Skeletal muscle satellite cell (primary cell): ENCODE data around the gene MRPL24.
"Not testable (repeated sequence)": the region's sequence is repeated elsewhere in the genome, so short reads cannot be mapped to it uniquely, and the experiment has no call there.

Experiments
- H3K27me3 ChIP-seq: 2 replicates; pipeline ENCODE4 v1.7.0; 2013; ENCODE audit warnings: low read length; ENCODE audit not compliant: control insufficient read depth, insufficient read depth
- H3K36me3 ChIP-seq: 2 replicates; pipeline ENCODE4 v1.7.0; 2013; ENCODE audit warnings: mild to moderate bottlenecking, control low read depth, low read length; ENCODE audit not compliant: insufficient read depth
- H3K4me1 ChIP-seq: 2 replicates; pipeline ENCODE4 v1.7.0; 2013; ENCODE audit warnings: low read length; ENCODE audit not compliant: control insufficient read depth, insufficient read depth
- H3K4me2 ChIP-seq: 2 replicates; pipeline ENCODE4 v1.7.0; 2013; ENCODE audit warnings: mild to moderate bottlenecking, low read length
- H3K4me3 ChIP-seq: 2 replicates; pipeline ENCODE4 v1.7.0; 2013; ENCODE audit warnings: low read length
- H3K9ac ChIP-seq: 2 replicates; pipeline ENCODE4 v1.7.0; 2013; ENCODE audit warnings: mild to moderate bottlenecking, low read depth, low read length, moderate library complexity
- H3K9me3 ChIP-seq: replicated peaks from 2 replicates; pipeline ENCODE4 v1.7.0; 2013; ENCODE audit warnings: mild to moderate bottlenecking, control low read depth, low read length

Gene MRPL24

GRCh38 chr1:156772222-156772621 lies 31.3 kb upstream of the MRPL24 start:
- Histone ChIP-seq H3K9ac (no peak overlapping the region), H3K9me3 (no peaks in the 10 kb centered on the region), H3K4me1 (peaks cover 9% of the 10 kb centered on the region), H3K4me3 (no peak overlapping the region), H3K4me2 (no peak overlapping the region), H3K27me3 (no peaks in the 10 kb centered on the region), H3K36me3 (peaks cover 14% of the 10 kb centered on the region)

DNA sequence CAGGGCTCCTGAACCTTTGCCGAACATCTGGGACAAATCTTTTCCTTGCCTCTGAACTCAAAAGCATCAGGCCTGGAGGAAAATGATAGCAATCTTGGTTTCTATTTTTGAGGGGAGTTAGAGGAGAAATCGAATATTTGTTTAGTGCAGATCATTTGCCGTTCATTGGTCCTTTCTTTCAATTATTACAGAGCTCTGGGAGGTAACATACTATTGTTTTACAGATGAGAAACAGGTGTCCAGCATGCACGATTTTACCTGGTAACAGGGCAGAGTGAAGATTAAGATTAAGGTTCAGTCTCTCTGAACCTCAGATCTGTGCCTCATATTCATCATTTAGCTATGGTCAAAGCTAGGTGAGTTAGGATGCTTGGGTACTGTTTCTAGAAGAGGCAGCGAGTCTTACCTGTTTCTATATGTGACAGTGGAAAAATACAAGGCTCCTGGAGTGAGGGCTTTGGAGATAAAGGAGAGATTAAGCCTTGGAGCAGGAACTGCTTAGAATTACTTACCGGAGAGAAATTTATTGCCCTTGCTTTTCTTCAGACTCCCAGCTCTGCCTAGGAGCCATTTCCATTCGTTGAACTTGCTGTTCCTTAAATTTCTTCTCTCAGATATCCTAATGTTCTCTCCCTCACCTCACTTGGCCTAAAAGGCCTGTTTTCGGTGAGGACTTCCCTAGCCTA lies 27.9 kb upstream of the MRPL24 start:
- Histone ChIP-seq H3K9me3 (no peaks in the 10 kb centered on the region), H3K4me3 (peak overlapping the region; percentile 83), H3K27me3 (no peaks in the 10 kb centered on the region), H3K4me1 (peaks cover 19% of the 10 kb centered on the region), H3K9ac (peak overlapping the region; percentile 94), H3K4me2 (peak overlapping the region; percentile 91), H3K36me3 (peaks cover 14% of the 10 kb centered on the region)

- H3K36me3 ChIP-seq, result peaks cover 11% of the 10 kb centered on the region
- H3K9ac ChIP-seq, result peak overlapping the region; percentile 94
- peak overlapping the region; percentile 91 for H3K4me2 ChIP-seq
- no peaks in the 10 kb centered on the region for H3K27me3 ChIP-seq
- H3K4me3 ChIP-seq, result peak overlapping the region; percentile 83
- no peaks in the 10 kb centered on the region for H3K9me3 ChIP-seq
- peaks cover 19% of the 10 kb centered on the region for H3K4me1 ChIP-seq
Measured at GRCh38 chr1:156767879-156768604, 27.2 kb upstream of the MRPL24 start.

DNA sequence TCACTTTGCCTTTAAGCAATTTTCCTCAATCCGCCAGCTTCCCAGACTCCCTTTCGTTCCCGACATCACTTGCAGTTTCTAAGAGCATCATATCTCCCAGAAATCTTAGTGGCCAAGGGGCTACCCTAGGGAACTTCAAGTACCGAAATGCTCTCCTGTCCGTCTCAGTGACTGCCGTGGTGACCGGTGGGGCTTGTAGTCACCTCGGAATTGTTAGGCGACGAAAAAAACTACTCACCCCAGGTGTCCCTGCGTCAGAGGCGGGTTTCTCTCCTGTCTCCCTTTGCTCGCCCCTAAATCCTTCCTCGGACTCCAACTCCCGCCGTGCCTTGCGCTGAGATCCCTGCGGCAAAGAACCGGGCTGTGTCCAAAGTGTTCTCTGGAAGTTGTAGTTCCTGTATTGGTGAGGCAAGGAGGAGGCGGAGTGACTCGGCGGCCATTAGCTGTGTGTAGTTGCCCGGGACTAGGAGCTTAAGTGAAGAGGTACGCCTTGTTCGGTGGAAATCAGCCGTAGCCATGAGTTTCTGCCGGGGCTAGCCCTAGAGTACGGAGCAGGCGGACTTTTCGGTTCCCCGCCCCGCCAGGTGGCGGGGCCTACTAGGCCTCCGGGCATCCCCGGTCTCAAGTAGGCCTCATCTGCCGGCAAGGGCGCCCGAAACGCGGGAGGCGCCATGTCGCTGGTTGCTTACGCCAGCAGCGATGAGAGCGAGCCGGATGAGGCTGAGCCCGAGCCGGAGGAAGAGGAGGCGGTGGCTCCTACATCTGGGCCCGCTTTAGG lies 26.4 kb upstream of the MRPL24 start, which contains the start of gene PRCC:
Gene PRCC (plus strand): TSS at position 435 of the 778 bp plus-strand sequence. CDS start 237 bp downstream, at position 672.
- Histone ChIP-seq H3K4me2 (peak within 1 kb of the TSS; percentile 97), H3K36me3 (peaks cover 11% of the 10 kb centered on the region), H3K4me1 (peaks cover 19% of the 10 kb centered on the region), H3K4me3 (peak within 1 kb of the TSS; percentile 83), H3K9me3 (no peaks in the 10 kb centered on the region), H3K9ac (peak within 1 kb of the TSS; percentile 94), H3K27me3 (no peaks in the 10 kb centered on the region)

DNA sequence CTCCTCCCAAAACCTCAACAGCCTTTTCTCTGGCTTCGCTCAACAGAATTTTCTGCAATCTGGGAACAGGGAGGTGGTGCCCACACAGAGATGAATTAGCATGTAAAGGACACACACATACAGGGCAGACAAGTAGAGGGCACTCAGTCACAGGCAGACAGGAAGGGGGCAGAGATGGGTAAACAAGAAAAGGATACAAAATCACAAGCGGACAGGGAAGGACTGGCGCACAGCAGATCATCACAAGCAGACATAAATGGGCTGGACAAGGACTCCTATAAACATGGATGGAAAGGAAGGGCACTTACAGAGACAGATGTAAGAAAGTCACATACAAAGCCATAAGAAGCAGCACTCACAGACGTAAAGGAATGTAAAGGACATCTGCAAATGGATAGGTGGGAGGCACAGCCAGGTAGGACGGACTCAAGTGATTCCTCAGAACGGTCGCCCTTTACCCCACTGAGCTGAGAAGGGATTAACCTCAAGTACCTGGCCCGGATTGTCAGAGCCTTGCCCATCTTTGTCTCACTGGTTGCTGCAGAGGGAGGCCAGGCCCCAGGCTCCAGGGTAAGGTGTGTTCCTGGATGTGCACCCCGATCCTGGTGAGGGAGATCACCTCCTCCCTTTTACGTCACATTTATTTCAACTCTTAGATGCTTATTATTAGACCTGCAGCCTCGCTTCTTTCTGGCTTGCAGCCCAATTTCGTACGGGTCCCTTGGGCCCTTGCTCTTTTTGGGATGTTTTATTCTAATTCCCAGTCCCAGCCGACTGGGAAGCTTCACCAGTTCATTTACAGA lies 25.6 kb upstream of the MRPL24 start:
- peak overlapping the region; percentile 86 for H3K9ac ChIP-seq
- H3K4me1 ChIP-seq, result peaks cover 19% of the 10 kb centered on the region
- H3K27me3 ChIP-seq, result no peaks in the 10 kb centered on the region
- H3K4me3 ChIP-seq, result peak overlapping the region; percentile 79
- H3K36me3 ChIP-seq, result peaks cover 11% of the 10 kb centered on the region
- peak overlapping the region; percentile 97 for H3K4me2 ChIP-seq
- H3K9me3 ChIP-seq, result no peaks in the 10 kb centered on the region

DNA sequence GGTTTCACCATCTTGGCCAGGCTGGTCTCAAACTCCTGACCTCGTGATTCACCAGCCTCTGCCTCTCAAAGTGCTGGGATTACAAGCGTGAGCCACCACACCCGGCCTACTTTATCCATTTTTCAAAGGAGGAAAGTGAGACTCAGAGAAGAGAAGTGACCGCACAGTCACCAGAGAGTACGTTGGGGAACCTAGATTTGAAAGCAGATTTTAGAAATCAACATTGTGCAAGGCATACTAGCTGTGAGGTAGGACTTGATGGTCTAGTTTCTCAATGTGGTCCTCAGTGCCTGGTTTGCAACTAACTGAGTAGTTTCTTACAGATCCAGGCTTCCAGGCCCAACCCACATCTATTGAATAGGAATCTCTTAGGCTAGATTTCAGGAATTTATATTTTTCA lies 24.8 kb upstream of the MRPL24 start:
- Histone ChIP-seq H3K4me2 (peak overlapping the region; percentile 97), H3K27me3 (no peaks in the 10 kb centered on the region), H3K9ac (peak overlapping the region; percentile 86), H3K9me3 (no peaks in the 10 kb centered on the region), H3K4me3 (peak overlapping the region; percentile 79), H3K36me3 (peaks cover 3% of the 10 kb centered on the region), H3K4me1 (peaks cover 19% of the 10 kb centered on the region)

GRCh38 chr1:156765136-156765535 lies 24.2 kb upstream of the MRPL24 start:
- not testable (repeated sequence) for H3K4me3 ChIP-seq, H3K9ac ChIP-seq, H3K27me3 ChIP-seq, H3K4me2 ChIP-seq, H3K9me3 ChIP-seq, H3K36me3 ChIP-seq
- H3K4me1 ChIP-seq, result peaks cover 19% of the 10 kb centered on the region

DNA sequence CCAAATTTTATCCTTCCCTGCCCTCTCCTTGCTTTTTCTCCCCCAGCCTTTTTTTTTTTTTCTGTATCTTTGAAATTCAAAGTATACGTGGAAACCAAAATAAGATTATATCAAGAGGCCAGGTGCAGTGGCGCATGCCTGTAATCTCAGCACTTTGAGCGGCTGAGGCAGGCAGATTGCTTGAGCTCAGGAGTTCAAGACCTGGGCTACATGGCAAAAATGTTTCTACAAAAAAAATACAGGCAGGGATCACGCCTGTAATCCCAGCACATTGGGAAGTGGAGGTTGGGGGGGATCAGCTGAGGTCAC lies 19.9 kb upstream of the MRPL24 start:
- Histone ChIP-seq H3K4me1 (peaks cover 2% of the 10 kb centered on the region), H3K9me3 (no peaks in the 10 kb centered on the region), H3K4me2 (no peak overlapping the region), H3K36me3 (no peaks in the 10 kb centered on the region), H3K4me3 (no peak overlapping the region), H3K27me3 (no peaks in the 10 kb centered on the region), H3K9ac (no peak overlapping the region)

GRCh38 chr1:156760092-156760795 lies 19.4 kb upstream of the MRPL24 start:
- no peak overlapping the region for H3K4me3 ChIP-seq
- no peaks in the 10 kb centered on the region for H3K36me3 ChIP-seq
- H3K27me3 ChIP-seq, result no peaks in the 10 kb centered on the region
- H3K9ac ChIP-seq, result no peak overlapping the region
- no peaks in the 10 kb centered on the region for H3K9me3 ChIP-seq
- no peaks in the 10 kb centered on the region for H3K4me1 ChIP-seq
- H3K4me2 ChIP-seq, result no peak overlapping the region

DNA sequence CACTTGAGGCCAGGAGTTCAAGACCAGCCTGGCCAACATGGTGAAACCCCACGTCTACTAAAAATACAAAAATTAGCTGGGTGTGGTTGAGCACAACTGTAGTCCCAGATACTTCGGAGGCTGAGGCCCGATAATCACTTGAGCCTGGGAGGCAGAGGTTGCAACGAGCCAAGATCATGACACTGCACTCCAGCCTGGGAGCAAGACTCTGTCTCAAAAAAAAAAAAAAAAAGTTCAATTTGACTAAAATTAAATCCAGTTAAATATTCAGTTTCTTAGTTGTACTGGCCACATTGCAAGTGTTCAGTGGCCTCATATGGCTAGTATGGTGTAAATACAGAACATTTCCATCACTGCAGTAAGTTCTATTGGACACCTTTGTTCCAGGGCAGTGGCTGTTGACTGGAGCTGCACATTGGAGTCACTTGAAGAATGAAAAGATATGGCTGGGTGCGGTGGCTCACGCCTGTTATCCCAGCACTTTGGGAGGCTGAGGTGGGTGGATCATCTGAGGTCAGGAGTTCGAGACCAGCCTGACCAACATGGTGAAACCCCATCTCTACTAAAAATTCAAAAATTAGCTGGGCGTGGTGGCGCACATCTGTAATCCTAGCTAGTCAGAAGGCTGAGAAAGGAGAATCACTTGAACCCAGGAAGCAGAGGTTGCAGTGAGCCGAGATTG lies 16.8 kb upstream of the MRPL24 start:
- H3K4me2 ChIP-seq, H3K27me3 ChIP-seq, H3K4me3 ChIP-seq, H3K9me3 ChIP-seq, H3K36me3 ChIP-seq, H3K9ac ChIP-seq, H3K4me1 ChIP-seq: not testable (repeated sequence)
